Right renal pelvis (tissue), 4 donors: ENCODE measurements around the gene SPSB2. TPM values are rescaled to one million over a fixed set of nuclear protein-coding genes. Genes with fewer than 3 reads are reported as not detected.
"Not testable (repeated sequence)": the region's sequence is repeated elsewhere in the genome, so short reads cannot be mapped to it uniquely, and the experiment has no call there.

Experiments
- DNase-seq, 4 donors: peaks; one replicate each; pipeline ENCODE4 v3.0.0-alpha.2; 2013; ENCODE audit warnings: low read depth in 4 of 4, low spot score in 3 of 4, missing footprints in 1 of 4
- polyA plus RNA-seq, 4 donors: library from polyadenylated mRNA; unstranded; fragments of 120-200 nt; gene quantifications; one replicate each; pipeline ENCODE4 v1.2.1, GENCODE V29; 2013; ENCODE audit not compliant: insufficient read length in 4 of 4

Gene SPSB2
- 10 to 100 TPM; 10.1 to 15.0 (median 11.8) TPM for polyA plus RNA-seq

DNA sequence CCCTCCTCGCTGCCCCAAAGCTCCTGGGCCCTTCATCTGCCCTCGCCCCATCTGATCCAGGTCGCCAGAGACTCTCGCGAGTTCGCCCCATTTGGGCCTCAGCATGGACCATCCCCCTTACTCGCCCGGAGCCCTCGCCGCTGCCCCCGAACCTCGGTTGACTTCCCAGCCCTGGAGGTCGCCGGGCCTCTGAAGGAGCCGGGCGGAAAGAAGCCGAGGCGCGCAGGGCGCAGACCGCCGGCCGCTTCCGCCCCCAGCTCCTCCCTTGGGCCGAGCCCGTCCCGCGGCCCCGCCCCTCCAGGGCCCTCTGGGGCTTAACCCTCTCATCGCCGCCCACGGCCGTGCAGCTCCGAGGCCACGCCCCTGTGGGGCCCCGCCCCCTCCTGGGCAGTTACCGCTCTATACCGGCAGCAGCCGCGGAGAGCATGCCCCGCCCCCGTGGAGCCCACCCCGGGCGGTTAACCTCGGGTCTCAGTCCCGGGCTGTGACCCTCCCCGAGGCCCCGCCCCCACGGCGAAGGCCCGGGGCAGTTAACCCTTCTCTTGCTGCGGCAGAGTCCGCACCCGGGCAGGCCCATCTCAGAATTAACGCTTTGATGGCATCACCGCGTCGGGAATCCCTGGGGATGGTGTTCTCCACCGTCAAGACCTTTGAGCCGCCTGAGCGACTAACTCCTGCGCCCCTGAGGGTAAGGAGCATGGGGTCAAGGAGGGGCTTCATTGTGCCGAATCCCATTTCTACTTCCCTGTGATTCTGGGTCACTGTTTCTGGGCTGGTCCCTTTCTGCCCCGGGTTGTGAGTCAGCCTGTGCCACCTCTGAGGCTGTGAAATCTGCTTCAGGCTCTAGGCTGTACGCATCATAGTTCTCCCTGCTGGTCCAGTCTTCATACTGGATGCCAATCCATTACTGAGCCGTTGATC, at the start of gene SPSB2:
SPSB2 (minus strand) TSS at position 210 of the 921 bp plus-strand sequence. CDS start 402 bp downstream, outside the sequence.
- peak; percentile 95 to 98 (median 95) for DNase-seq

DNA sequence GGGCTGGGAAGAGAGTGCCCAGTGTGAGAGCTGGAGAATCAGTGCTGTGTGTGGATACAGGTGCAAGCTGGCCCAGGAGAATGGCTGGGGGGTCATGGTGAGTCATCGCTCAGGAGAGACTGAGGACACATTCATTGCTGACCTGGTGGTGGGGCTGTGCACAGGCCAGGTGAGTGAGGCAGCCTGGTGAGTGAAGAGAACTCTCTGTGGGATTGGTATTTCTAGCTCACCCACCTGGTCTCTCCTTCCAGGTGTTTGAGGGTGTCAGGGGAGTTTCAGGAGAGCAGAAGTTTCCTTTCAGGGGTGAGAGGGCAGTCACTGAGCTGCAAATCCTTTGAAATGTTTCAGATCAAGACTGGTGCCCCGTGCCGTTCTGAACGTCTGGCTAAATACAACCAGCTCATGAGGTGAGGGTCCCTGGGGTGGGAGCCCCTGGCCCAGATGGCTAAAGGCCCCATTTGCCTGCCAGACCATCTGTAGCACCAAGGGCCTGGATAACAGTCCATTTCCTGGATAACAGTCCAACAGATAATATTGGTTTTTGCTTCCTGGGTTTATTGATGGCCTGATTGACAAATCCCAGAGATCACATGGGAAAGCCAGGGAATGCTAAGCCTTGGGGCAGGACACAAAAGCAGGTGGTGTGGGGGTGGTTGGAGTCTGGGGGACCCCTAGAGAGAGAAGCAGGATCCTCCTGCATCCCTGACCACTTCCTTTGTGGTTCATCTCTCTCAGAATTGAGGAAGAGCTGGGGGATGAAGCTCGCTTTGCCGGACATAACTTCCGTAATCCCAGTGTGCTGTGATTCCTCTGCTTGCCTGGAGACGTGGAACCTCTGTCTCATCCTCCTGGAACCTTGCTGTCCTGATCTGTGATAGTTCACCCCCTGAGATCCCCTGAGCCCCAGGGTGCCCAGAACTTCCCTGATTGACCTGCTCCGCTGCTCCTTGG, 49.2 kb upstream of the SPSB2 start:
- no peak for DNase-seq

DNA sequence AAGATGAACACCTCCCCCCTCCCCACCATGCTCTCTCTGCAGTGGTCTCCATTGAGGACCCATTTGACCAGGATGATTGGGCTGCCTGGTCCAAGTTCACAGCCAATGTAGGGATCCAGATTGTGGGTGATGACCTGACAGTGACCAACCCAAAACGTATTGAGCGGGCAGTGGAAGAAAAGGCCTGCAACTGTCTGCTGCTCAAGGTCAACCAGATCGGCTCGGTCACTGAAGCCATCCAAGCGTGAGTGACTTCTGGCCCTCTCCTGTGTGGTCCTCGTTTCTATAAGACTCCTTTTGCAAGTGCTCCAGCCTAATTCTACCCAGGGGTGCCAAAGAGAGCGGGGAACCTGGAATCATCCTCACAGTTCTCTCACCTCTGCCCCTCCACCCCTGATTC, 48.4 kb upstream of the SPSB2 start:
- no peak for DNase-seq

- no peak for DNase-seq
Measured at GRCh38 chr12:6919588-6919987, 46.5 kb upstream of the SPSB2 start.

DNA sequence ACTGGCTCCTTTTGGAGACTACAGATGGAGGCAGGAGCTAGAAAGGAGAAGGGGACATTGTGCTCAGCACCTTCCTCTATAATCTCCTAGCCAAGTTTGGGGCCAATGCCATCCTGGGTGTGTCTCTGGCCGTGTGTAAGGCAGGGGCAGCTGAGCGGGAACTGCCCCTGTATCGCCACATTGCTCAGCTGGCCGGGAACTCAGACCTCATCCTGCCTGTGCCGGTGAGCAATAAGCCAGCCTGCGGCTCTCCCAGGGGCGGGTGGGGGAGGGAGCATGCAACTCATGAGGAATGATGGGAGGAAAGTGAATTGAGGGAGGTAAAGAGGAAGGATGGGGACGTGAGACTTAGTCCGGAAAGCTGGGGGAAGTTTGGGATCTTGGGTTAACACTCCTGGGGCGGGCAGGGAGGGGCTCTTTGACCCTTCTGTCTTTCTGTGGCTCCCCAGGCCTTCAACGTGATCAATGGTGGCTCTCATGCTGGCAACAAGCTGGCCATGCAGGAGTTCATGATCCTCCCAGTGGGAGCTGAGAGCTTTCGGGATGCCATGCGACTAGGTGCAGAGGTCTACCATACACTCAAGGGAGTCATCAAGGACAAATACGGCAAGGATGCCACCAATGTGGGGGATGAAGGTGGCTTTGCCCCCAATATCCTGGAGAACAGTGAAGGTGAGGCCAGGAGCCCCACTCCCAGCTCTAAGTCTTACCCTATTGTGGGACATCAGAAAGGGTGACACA, 44.6 kb upstream of the SPSB2 start:
- DNase-seq: no peak

DNA sequence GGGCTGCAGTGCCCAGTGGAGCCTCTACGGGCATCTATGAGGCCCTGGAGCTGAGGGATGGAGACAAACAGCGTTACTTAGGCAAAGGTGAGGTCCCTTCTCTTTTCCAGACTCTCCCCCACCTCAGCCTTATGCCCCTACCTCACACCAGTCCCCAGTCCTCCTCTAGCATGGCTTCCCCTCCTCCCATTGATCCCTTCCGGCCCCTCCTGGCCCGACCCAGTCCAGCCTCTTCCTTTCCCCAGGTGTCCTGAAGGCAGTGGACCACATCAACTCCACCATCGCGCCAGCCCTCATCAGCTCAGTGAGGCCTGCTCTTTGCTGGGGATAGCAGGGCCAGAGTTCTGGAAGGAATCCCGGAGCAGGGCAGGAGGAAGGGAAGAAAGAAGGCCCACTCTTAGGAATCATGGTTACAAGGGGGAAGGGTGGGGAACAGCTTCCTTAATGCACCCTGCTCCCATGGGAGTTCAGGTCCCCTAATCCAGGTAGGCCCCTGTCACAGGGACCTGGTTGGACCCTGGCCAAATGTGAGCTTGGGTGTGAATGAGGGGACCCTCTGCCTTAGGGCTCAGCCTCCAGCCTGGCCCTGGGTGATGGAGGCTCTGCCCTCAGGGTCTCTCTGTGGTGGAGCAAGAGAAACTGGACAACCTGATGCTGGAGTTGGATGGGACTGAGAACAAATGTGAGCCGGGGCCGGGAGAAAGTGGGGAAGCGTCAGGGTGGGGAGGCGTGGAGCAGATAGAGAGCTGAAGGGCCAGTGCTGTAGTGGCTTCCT, 43.5 kb upstream of the SPSB2 start:
- no peak for DNase-seq

GRCh38 chr12:6915789-6916285, 42.7 kb upstream of the SPSB2 start:
- DNase-seq: no peak

GRCh38 chr12:6914947-6915788, 42.1 kb upstream of the SPSB2 start:
- DNase-seq: no peak

DNA sequence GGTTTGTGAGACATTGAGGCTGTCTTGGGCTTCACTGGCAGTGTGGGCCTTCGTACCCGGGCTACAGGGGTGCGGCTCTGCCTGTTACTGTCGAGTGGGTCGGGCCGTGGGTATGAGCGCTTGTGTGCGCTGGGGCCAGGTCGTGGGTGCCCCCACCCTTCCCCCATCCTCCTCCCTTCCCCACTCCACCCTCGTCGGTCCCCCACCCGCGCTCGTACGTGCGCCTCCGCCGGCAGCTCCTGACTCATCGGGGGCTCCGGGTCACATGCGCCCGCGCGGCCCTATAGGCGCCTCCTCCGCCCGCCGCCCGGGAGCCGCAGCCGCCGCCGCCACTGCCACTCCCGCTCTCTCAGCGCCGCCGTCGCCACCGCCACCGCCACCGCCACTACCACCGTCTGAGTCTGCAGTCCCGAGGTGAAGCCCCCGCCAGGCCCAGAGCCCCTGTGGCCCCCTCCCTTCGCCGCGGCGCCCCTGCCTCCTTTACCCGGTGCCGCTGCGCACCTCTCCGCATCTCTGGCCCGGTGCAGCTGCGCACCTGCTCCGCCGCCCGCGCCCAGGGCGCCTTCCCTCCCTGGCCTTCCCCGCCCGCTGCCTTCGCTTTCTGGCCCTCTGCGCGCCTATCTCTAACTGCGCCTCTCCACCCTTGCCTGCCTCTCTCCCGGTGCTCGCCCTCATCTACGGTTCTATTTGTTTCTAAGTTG, 41.3 kb upstream of the SPSB2 start, which contains the start of gene ENO2:
ENO2 (plus strand) TSS at position 335 of the 701 bp plus-strand sequence. CDS start 1,253 bp downstream, outside the sequence.
- no peak for DNase-seq

- no peak for DNase-seq
Measured at GRCh38 chr12:6912164-6912935, 39.2 kb upstream of the SPSB2 start.

DNA sequence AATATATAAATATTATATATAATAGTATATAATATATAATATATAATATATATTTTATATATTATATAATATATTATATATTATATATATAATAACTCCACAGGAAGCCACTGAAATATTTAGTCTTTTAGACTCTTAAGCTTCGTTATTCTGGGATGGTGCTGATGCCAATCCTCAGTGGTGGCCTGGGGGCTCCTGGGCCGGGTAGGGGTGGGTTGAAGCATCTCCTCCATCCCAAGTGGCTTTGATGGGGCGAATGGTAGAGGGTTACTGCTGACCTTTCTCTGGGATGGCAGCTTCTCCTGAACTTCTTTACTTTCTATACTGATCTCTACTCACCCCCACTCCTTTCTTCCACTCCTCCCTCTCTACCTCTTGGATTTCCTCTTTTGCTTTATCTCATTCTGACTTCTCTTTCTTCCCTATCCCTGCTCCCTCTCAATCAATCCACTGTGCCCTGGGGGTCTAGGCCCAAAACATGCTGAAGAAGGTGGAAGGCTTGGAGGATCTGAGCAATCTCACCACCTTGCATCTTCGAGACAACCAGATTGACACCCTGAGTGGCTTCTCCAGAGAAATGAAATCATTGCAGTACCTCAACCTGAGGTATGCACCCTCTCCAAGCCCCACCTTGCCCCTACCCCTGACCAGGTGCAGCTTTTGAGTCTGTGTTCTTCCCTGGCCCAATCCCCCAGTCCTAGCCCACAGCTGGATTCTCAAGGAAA, 36.5 kb upstream of the SPSB2 start:
- DNase-seq: no peak

- not testable (repeated sequence) for DNase-seq
Measured at GRCh38 chr12:6908141-6908540, 35.0 kb upstream of the SPSB2 start.

DNA sequence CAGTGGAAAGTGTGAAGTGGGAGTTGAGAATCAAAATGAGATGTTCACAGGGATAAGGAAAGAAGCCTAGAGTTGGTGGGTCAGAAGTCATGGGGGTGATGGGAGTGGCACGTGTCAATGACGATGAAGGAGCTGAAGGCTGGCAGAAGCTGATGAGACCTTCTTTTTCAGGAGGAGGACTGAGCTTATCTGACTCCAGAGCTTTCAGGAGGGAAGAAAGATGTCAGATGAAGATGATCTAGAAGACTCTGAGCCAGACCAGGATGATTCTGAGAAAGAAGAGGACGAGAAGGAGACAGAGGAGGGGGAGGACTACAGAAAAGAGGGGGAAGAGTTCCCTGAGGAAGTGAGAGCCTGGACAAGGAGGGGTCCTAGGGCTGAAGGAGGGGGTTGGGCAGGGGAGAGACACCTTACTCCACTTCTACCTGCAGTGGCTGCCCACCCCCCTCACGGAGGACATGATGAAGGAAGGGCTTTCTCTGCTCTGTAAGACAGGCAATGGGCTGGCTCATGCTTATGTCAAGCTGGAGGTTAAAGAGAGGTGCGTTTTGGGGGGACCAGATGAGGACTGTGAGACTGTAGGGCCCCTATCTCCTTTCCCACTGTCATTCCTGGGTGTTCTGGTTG, 32.4 kb upstream of the SPSB2 start:
- DNase-seq: no peak

- DNase-seq: peak; percentile 91 to 97 (median 96)
Measured at GRCh38 chr12:6904280-6905276, 31.5 kb upstream of the SPSB2 start, which contains the start of gene LRRC23. Gene LRRC23, plus strand, starts transcription at chr12:6904822. Its CDS starts 812 bp downstream, at chr12:6905634.

DNA sequence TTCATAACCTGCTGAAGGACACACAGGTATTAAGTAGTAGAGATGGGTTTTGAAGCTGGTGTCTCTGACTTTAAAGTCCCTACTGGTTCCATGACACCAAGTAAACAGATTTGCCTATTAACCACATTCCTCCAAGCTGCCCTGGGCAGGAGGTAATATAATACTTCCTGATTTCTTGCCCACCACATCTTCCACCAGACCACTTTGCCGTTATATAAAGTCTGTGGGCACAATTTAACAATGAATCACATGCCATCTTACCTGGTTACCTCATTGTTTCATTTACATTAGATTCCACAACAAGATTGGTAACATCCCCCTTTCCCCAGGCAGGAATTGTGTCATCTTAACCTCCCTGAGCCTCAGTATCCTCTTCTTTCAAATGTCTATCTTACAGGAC, 30.6 kb upstream of the SPSB2 start:
- no peak for DNase-seq
